Measurements from ENCODE around the gene CFAP45.

CFAP45 gene

GRCh38 chr1:159900086-159900680 is at the start of gene CFAP45:
Gene CFAP45, minus strand, starts transcription at chr1:159900165. Its CDS starts 67 bp downstream, at chr1:159900098.
- DNase-seq = peak; percentile 66

GRCh38 chr1:159949123-159949522 is 49.2 kb upstream of the CFAP45 start:
- no peak for DNase-seq

GRCh38 chr1:159947942-159948341 is 48.0 kb upstream of the CFAP45 start:
- no peak for DNase-seq

GRCh38 chr1:159946242-159947187 is 46.5 kb upstream of the CFAP45 start:
- no peak for DNase-seq

- peak; percentile 61 for DNase-seq
Observed at GRCh38 chr1:159945483-159946241, 45.7 kb upstream of the CFAP45 start, which contains the start of gene IGSF9. Gene IGSF9, minus strand, starts transcription at chr1:159945613. Its CDS starts 2,159 bp downstream, at chr1:159943454.

- DNase-seq = no peak
Observed at GRCh38 chr1:159944623-159945455, 44.9 kb upstream of the CFAP45 start.

- no peak for DNase-seq
Observed at GRCh38 chr1:159943908-159944622, 44.1 kb upstream of the CFAP45 start.

GRCh38 chr1:159943278-159943640 is 43.3 kb upstream of the CFAP45 start:
- no peak for DNase-seq

- DNase-seq = no peak
Observed at GRCh38 chr1:159942632-159943277, 42.8 kb upstream of the CFAP45 start.

- no peak for DNase-seq
Observed at GRCh38 chr1:159941591-159942560, 41.9 kb upstream of the CFAP45 start.

- DNase-seq = no peak
Observed at GRCh38 chr1:159941141-159941540, 41.2 kb upstream of the CFAP45 start.

- DNase-seq = no peak
Observed at GRCh38 chr1:159940006-159940620, 40.1 kb upstream of the CFAP45 start.

GRCh38 chr1:159939678-159940002 is 39.7 kb upstream of the CFAP45 start:
- no peak for DNase-seq

- DNase-seq = no peak
Observed at GRCh38 chr1:159938905-159939677, 39.1 kb upstream of the CFAP45 start.

- no peak for DNase-seq
Observed at GRCh38 chr1:159938211-159938852, 38.4 kb upstream of the CFAP45 start.

GRCh38 chr1:159937054-159937750 is 37.2 kb upstream of the CFAP45 start:
- no peak for DNase-seq

GRCh38 chr1:159936273-159936904 is 36.4 kb upstream of the CFAP45 start:
- DNase-seq = peak; percentile 10
